ENCODE data around the gene ANKRD62. TPM values are rescaled to one million over a fixed set of nuclear protein-coding genes. Genes with fewer than 3 reads are reported as not detected.

The ANKRD62 gene
- total RNA-seq, 3 donors from 2014 or later, result not detected

DNA sequence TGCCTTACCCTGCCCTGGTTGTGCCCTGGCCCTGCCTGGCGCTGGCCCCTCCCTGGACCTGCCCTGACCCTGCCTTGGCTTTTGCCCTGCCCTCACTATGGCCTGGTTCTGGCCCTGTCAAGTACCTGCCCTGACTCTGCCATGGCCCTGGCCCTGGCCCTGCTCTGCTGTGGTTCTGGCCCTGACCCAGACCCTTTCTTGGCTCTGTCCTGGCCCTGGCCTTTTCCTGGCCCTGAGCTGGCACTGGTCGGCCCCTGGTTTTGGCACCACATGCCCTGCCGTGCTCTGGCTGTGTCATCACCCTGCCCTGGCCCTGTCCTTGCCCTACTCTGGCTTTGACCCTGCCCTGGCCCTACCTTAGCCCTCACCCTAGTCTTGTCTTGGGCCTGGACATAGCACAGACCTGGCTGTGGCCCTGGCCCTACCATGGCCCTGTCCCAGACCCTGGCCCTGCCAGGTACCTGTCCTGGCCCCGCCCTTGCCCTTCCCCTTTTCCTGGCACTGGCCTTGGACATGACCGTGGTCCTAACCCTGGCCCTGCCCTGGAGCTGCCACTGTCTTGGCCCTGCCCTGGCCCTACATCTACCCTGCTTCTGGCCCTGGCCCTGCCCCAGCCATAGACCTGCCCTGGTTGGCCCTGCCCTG, 4.8 kb upstream of the ANKRD62 start:
- TF ChIP-seq POLR2A (IDR thresholded peaks at IDR 0.05) (no peak), POLR2AphosphoS5 (IDR thresholded peaks at IDR 0.05) (no peak)
- TF ChIP-seq, protein P1, sequence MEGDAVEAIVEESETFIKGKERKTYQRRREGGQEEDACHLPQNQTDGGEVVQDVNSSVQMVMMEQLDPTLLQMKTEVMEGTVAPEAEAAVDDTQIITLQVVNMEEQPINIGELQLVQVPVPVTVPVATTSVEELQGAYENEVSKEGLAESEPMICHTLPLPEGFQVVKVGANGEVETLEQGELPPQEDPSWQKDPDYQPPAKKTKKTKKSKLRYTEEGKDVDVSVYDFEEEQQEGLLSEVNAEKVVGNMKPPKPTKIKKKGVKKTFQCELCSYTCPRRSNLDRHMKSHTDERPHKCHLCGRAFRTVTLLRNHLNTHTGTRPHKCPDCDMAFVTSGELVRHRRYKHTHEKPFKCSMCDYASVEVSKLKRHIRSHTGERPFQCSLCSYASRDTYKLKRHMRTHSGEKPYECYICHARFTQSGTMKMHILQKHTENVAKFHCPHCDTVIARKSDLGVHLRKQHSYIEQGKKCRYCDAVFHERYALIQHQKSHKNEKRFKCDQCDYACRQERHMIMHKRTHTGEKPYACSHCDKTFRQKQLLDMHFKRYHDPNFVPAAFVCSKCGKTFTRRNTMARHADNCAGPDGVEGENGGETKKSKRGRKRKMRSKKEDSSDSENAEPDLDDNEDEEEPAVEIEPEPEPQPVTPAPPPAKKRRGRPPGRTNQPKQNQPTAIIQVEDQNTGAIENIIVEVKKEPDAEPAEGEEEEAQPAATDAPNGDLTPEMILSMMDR (IDR thresholded peaks at IDR 0.05), result no peak
- no peak for DNase-seq (ENCODE audit: low spot score in 2 of 2)

DNA sequence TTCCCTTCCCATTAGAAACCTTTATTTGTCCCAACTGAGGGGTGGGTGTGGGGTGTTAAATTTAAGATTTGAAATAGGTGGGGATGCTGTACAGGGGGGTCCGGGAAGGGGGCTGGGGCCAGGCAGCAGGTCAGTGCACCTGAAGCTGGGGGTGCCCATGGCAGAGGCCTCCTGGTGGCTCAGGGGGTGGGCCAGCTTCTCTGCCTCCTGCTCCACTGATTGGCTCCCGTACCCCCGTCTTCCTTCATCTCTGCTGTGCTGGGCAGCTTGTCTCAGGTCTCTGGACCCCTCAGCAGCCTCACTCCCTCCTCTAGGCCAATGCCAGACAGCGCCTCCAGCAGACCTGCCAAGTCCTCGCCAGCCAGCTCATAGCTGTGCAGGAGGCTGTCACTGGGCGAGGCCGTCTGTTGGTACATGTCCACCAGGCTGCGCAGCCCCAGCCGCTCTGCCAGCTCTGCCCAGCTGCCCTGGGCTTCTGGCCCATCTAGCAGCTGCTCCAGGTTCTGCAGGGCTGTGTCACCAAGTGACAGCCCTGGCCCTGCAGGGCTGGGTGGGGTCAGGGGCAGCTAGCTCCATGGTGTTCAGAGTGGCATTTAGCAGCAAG, 2.0 kb upstream of the ANKRD62 start:
- no peaks in the 10 kb centered on the region for H3K27me3 ChIP-seq
- DNase-seq (ENCODE audit: low spot score in 2 of 2), result no peak
- H3K9me3 ChIP-seq, result no peaks in the 10 kb centered on the region
- no peaks in the 10 kb centered on the region for H3K36me3 ChIP-seq
- no peak overlapping the region for H3K4me3 ChIP-seq
- no peak for TF ChIP-seq POLR2AphosphoS5 (IDR thresholded peaks at IDR 0.05)
- TF ChIP-seq, protein P1 (IDR thresholded peaks at IDR 0.05), result no peak
- no peak for TF ChIP-seq POLR2A (IDR thresholded peaks at IDR 0.05)
- intact Hi-C loops (cut with DNase I; ENCODE audit: low total_unique reads), result no loop called here
- no peak overlapping the region for H3K27ac ChIP-seq
- H3K4me1 ChIP-seq, result no peaks in the 10 kb centered on the region

More for the DNA sequence above, 4.8 kb upstream of the ANKRD62 start:
- no peaks in the 10 kb centered on the region for H3K27me3 ChIP-seq
- no peak overlapping the region for H3K27ac ChIP-seq
- no peaks in the 10 kb centered on the region for H3K9me3 ChIP-seq
- no peaks in the 10 kb centered on the region for H3K36me3 ChIP-seq
- intact Hi-C loops (cut with DNase I; ENCODE audit: low total_unique reads), result no loop called here
- H3K4me1 ChIP-seq, result no peaks in the 10 kb centered on the region
- no peak overlapping the region for H3K4me3 ChIP-seq

DNA sequence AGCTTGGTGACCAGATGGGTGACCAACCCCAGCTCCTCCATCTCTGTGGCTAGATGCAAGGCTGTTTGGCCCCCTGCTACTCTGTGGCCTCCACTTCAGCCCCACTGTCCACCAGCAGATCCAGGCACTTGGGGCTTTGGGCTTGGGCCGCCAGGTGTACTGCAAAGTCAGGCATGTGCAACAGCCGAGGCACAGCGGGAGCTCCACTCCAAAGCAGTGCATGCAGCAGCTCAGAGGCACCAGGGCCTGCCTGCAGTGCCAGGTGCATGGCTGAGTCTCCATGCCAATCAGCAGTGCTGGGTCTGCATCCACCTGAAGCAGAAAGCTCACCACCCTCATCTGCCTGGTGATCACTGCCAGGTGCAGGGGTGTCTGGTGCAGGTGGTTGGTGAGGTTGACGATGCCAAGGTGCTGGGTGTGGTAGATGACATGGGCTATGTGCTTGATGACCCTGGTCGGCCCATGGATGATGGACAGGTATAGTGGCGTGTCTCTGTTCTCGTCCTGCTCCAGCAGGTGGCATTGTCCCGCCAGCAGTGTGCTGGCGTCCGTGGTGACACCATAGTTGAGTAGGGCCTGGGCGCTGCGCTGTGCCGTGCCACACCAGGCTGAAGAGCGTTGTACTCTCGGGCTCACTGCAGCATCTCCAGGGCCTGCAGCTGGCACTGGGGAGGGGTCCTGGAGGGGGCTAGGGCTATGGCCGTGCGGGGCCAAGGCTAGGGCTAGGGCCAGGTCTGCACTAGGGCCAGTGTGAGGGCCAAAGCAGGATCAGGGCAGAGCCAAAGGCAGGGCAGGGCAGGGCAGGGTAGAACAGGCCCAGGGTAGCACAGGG, 1.0 kb upstream of the ANKRD62 start:
- Histone ChIP-seq H3K36me3 (no peaks in the 10 kb centered on the region), H3K4me1 (no peaks in the 10 kb centered on the region), H3K27me3 (no peaks in the 10 kb centered on the region), H3K27ac (no peak overlapping the region), H3K4me3 (no peak overlapping the region), H3K9me3 (no peaks in the 10 kb centered on the region)
- intact Hi-C loops (cut with DNase I; ENCODE audit: low total_unique reads), result no loop called here
- TF ChIP-seq, protein P1 (IDR thresholded peaks at IDR 0.05), result peak in 1 of 3 donors; percentile 47
- no peak for TF ChIP-seq POLR2A (IDR thresholded peaks at IDR 0.05)
- TF ChIP-seq POLR2AphosphoS5 (IDR thresholded peaks at IDR 0.05), result no peak
- DNase-seq (ENCODE audit: low spot score in 2 of 2), result no peak

DNA sequence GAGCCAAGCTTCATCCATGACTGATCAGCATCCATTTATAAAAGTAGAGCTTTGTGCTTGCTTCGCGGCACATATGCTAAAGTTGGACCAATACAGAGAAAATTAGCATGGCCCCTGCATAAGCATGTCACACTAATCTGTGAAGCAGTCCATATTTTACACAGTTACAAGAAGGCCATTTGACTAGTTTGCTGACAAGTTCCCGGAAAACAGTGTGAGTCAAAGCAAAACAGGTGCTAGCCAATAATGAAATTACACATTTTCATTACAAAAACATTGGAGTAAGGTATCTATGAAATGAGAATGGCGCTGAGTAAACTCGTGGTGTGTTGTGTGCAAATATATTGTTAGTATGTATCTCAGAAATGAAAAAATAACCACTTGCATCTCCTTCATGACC, 4.7 kb downstream of the ANKRD62 start:
- TF ChIP-seq, protein P1 (IDR thresholded peaks at IDR 0.05), result no peak
- TF ChIP-seq POLR2A (IDR thresholded peaks at IDR 0.05) (no peak), POLR2AphosphoS5 (IDR thresholded peaks at IDR 0.05) (no peak)
- Histone ChIP-seq H3K4me3 (no peak overlapping the region), H3K36me3 (no peaks in the 10 kb centered on the region), H3K27ac (no peak overlapping the region), H3K27me3 (no peaks in the 10 kb centered on the region), H3K9me3 (no peaks in the 10 kb centered on the region), H3K4me1 (no peaks in the 10 kb centered on the region)
- no peak for DNase-seq (ENCODE audit: low spot score in 2 of 2)
- intact Hi-C loops (cut with DNase I; ENCODE audit: low total_unique reads), result no loop called here

DNA sequence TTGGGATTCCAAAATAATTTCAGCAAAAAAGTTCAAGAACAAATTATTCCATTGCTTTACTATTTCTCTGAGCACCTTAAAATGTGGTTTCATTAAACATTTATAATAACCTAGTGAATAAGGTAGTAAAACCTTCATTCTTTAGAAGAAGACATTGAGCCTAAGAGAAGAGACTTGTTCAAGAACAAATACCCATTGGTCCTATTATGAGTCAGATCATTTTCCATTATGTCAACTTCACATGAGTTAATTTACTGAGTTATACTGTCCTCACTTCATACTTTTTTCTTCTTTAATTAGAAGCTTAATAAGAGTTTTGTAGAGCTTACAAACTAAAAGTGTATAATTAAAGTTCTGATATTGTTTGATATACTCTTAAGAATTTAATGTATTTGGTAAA, 5.5 kb downstream of the ANKRD62 start:
- Histone ChIP-seq H3K36me3 (no peaks in the 10 kb centered on the region), H3K4me3 (no peak overlapping the region), H3K27ac (no peak overlapping the region), H3K4me1 (no peaks in the 10 kb centered on the region), H3K9me3 (no peaks in the 10 kb centered on the region), H3K27me3 (no peaks in the 10 kb centered on the region)
- TF ChIP-seq POLR2A (IDR thresholded peaks at IDR 0.05) (no peak), POLR2AphosphoS5 (IDR thresholded peaks at IDR 0.05) (no peak)
- TF ChIP-seq, protein P1 (IDR thresholded peaks at IDR 0.05), result no peak
- intact Hi-C loops (cut with DNase I; ENCODE audit: low total_unique reads), result no loop called here
- DNase-seq (ENCODE audit: low spot score in 2 of 2), result no peak

All from breast epithelium (tissue), 4 donors.